H9 (cell line): ENCODE data around the gene RASIP1. TPM values are rescaled to one million over a fixed set of nuclear protein-coding genes. Genes with fewer than 3 reads are reported as not detected.
A peak's percentile ranks its signal among the peaks of the same experiment; 100 is the strongest.

Source experiments
- DNase-seq: peaks from one replicate; pipeline ENCODE4 v3.0.0-alpha.2; 2017
- H2AFZ ChIP-seq: one replicate; pipeline ENCODE4 v1.6.1; 2013; ENCODE audit warnings: mild to moderate bottlenecking, low read length, control low read depth, moderate library complexity
- H2AK5ac ChIP-seq: 2 replicates; pipeline ENCODE4 v1.6.1; 2013; ENCODE audit warnings: low read length, control low read depth, mixed read lengths; ENCODE audit not compliant: insufficient read length
- H2BK120ac ChIP-seq: one replicate; pipeline ENCODE4 v1.6.1; 2013; ENCODE audit warnings: low read depth, mild to moderate bottlenecking, low read length, control low read depth, inconsistent platforms; ENCODE audit not compliant: poor library complexity, severe bottlenecking
- H2BK12ac ChIP-seq: 2 replicates; pipeline ENCODE4 v1.6.1; 2013; ENCODE audit warnings: low read length, control low read depth, mixed read lengths, low read depth; ENCODE audit not compliant: insufficient read length
- H2BK15ac ChIP-seq: 2 replicates; pipeline ENCODE4 v1.6.1; 2013; ENCODE audit warnings: low read depth, low read length, control low read depth
- H2BK20ac ChIP-seq: one replicate; pipeline ENCODE4 v1.6.1; 2013; ENCODE audit warnings: low read depth, mild to moderate bottlenecking, low read length, control low read depth, inconsistent platforms; ENCODE audit not compliant: poor library complexity, severe bottlenecking
- H2BK5ac ChIP-seq: 2 replicates; pipeline ENCODE4 v1.6.1; 2013; ENCODE audit warnings: low read length, control low read depth, mixed read lengths; ENCODE audit not compliant: insufficient read length
- H3K14ac ChIP-seq: 2 replicates; pipeline ENCODE4 v1.6.1; 2013; ENCODE audit warnings: low read length, control low read depth; ENCODE audit not compliant: insufficient read depth
- H3K18ac ChIP-seq: 2 replicates; pipeline ENCODE4 v1.6.1; 2013; ENCODE audit warnings: low read depth, mild to moderate bottlenecking, mixed read lengths, low read length, control low read depth; ENCODE audit not compliant: insufficient read length
- H3K23ac ChIP-seq: 2 replicates; pipeline ENCODE4 v1.6.1; 2013; ENCODE audit warnings: low read length, control low read depth, mixed read lengths, low read depth; ENCODE audit not compliant: insufficient read length
- H3K23me2 ChIP-seq: 2 replicates; pipeline ENCODE4 v1.6.1; 2013; ENCODE audit warnings: low read depth, mild to moderate bottlenecking, mixed read lengths, low read length, control low read depth; ENCODE audit not compliant: insufficient read length, poor library complexity, severe bottlenecking
- H3K27ac ChIP-seq: 2 replicates; pipeline ENCODE4 v1.5.1; 2013; ENCODE audit warnings: low read length, control low read depth, mixed read lengths, low read depth; ENCODE audit not compliant: insufficient read length
- H3K27me3 ChIP-seq: 2 replicates; pipeline ENCODE4 v1.6.1; 2013; ENCODE audit warnings: low read length, control low read depth, inconsistent platforms; ENCODE audit not compliant: insufficient read depth
- H3K4ac ChIP-seq: 2 replicates; pipeline ENCODE4 v1.6.1; 2013; ENCODE audit warnings: low read depth, mild to moderate bottlenecking, control low read depth, inconsistent platforms, low read length, moderate library complexity
- H3K4me1 ChIP-seq: 2 replicates; pipeline ENCODE4 v1.6.1; 2013; ENCODE audit warnings: low read length, control low read depth, inconsistent platforms; ENCODE audit not compliant: insufficient read depth
- H3K4me2 ChIP-seq: 2 replicates; pipeline ENCODE4 v1.6.1; 2013; ENCODE audit warnings: low read length, control low read depth, mixed read lengths; ENCODE audit not compliant: insufficient read length, insufficient read depth
- H3K56ac ChIP-seq: 2 replicates; pipeline ENCODE4 v1.6.1; 2013; ENCODE audit warnings: low read depth, mild to moderate bottlenecking, mixed read lengths, low read length, control low read depth; ENCODE audit not compliant: insufficient read length
- H3K79me1 ChIP-seq: 2 replicates; pipeline ENCODE4 v1.6.1; 2013; ENCODE audit warnings: low read depth, mild to moderate bottlenecking, moderate library complexity, low read length, control low read depth, inconsistent platforms; ENCODE audit not compliant: insufficient read depth, poor library complexity, severe bottlenecking
- H3K79me2 ChIP-seq: 2 replicates; pipeline ENCODE4 v1.6.1; 2013; ENCODE audit warnings: low read length, control low read depth, inconsistent platforms; ENCODE audit not compliant: insufficient read depth
- H3K9ac ChIP-seq: 2 replicates; pipeline ENCODE4 v1.6.1; 2013; ENCODE audit warnings: low read length, control low read depth, mixed read lengths; ENCODE audit not compliant: insufficient read length; ENCODE audit errors: extremely low read depth
- H3K9me3 ChIP-seq: one replicate; pipeline ENCODE4 v1.6.1; 2013; ENCODE audit warnings: low read depth, low read length, inconsistent platforms; ENCODE audit not compliant: control insufficient read depth
- H3T11ph ChIP-seq: one replicate; pipeline ENCODE4 v1.6.1; 2013; ENCODE audit warnings: mild to moderate bottlenecking, low read length, control low read depth, inconsistent platforms
- H4K20me1 ChIP-seq: one replicate; pipeline ENCODE4 v1.6.1; 2013; ENCODE audit not compliant: control insufficient read depth, insufficient read length, insufficient read depth
- H4K5ac ChIP-seq: 2 replicates; pipeline ENCODE4 v1.6.1; 2013; ENCODE audit warnings: low read depth, mild to moderate bottlenecking, mixed read lengths, low read length, control low read depth; ENCODE audit not compliant: insufficient read length
- H4K8ac ChIP-seq: replicated peaks from 2 replicates; pipeline ENCODE4 v1.6.1; 2013; ENCODE audit warnings: low read length, control low read depth, mixed read lengths, low read depth; ENCODE audit not compliant: insufficient read length
- H4K91ac ChIP-seq: 2 replicates; pipeline ENCODE4 v1.6.1; 2013; ENCODE audit warnings: low read depth, mild to moderate bottlenecking, moderate library complexity, mixed read lengths, low read length, control low read depth; ENCODE audit not compliant: insufficient read length
- H3K27ac Mint-ChIP-seq, 3 experiments: 2 replicates in 2 of 3; 3 replicates in 1 of 3; pipeline ENCODE4 v1.8.0; 2020 to 2021; ENCODE audit warnings: mixed read lengths in 3 of 3, mild to moderate bottlenecking in 1 of 3, moderate library complexity in 1 of 3
- H3K27me3 Mint-ChIP-seq: 2 replicates; pipeline ENCODE4 v1.8.0; 2021; ENCODE audit warnings: low read depth, mild to moderate bottlenecking, moderate library complexity, mixed read lengths
- H3K36me3 Mint-ChIP-seq, 3 experiments: 2 replicates in 2 of 3; 3 replicates in 1 of 3; pipeline ENCODE4 v1.8.0; 2020 to 2021; ENCODE audit warnings: low read depth in 3 of 3, mixed read lengths in 3 of 3; ENCODE audit not compliant: insufficient read depth in 1 of 3
- H3K4me1 Mint-ChIP-seq, 2 experiments: 2 replicates each; pipeline ENCODE4 v1.8.0; 2020; ENCODE audit warnings: mixed read lengths in 2 of 2
- H3K4me3 Mint-ChIP-seq, 2 experiments: 2 replicates in 1 of 2; 3 replicates in 1 of 2; pipeline ENCODE4 v1.8.0; 2020 to 2021; ENCODE audit warnings: mild to moderate bottlenecking in 2 of 2, mixed read lengths in 2 of 2, moderate library complexity in 1 of 2
- H3K9me3 Mint-ChIP-seq, 2 experiments: 2 replicates in 1 of 2; 3 replicates in 1 of 2; pipeline ENCODE4 v1.8.0; 2020; ENCODE audit warnings: mild to moderate bottlenecking in 2 of 2, mixed read lengths in 2 of 2, moderate library complexity in 1 of 2
- WGBS: extraction: QIAGEN DNeasy Blood & Tissue Kit; methylation state at CpG from one replicate; pipeline ENCODE4 v1.1.7; 2013; ENCODE audit warnings: missing lambda C conversion rate, low lambda C conversion rate, mixed read lengths; ENCODE audit not compliant: insufficient read length; ENCODE audit errors: extremely low coverage; 5-methylcytosine and 5-hydroxymethylcytosine counted together
- total RNA-seq: library from RNA; stranded (reverse); gene quantifications from 2 replicates; pipeline ENCODE4 v1.2.1, GENCODE V29; 2021
- TF ChIP-seq, protein P1 (sequence below): fragments of 200-600 bp; sonication (generic); conservative IDR thresholded peaks from 3 replicates; pipeline ENCODE4 v1.8.0; 2021; ENCODE audit warnings: antibody characterized with exemption, mild to moderate bottlenecking

RASIP1 gene
- total RNA-seq, 1 experiment from 2014 or later, result 2.4 TPM

DNA sequence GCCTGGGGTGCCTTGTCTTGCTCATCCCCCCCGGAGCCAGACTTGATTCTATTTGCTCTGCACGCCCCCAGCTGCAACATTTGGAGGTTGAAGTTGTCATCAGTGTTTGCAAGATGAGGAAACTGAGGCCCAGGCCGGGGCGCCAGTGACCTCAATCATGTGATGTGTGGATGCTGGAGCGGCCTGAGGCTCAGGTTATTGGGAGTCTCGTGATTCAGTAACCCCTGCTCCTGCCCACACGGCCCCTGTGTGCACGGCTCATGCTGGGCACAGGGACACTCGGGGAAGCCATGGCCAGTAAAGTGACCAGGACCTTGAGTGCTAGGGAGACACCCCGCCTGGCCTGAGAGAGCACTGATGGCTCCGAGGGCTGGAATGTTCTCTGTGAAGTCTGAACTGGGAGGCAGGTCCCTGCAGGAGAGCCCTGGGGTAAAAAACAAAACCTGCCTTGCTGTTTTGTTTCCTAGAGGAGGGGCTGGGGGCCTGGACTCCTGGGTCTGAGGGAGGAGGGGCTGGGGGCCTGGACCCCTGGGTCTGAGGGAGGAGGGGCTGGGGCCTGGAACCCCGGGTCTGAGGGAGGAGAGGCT, 16.8 kb upstream of the RASIP1 start:
- Histone ChIP-seq H3K23me2 (peaks cover 6% of the 10 kb centered on the region), H3K9me3 (no peaks in the 10 kb centered on the region), H3K79me1 (no peaks in the 10 kb centered on the region), H2BK20ac (no peak overlapping the region), H3T11ph (no peak overlapping the region), H3K27ac (no peak overlapping the region), H2BK15ac (no peak overlapping the region), H4K20me1 (no peaks in the 10 kb centered on the region), H3K4me2 (no peak overlapping the region), H3K27me3 (no peaks in the 10 kb centered on the region), H3K23ac (no peak overlapping the region), H4K91ac (no peak overlapping the region), H2BK12ac (no peak overlapping the region), H2BK5ac (no peak overlapping the region), H4K5ac (no peak overlapping the region), H3K14ac (no peak overlapping the region), H3K4me1 (peaks cover 8% of the 10 kb centered on the region; the same call in 1 of the 2 replicates), H3K56ac (no peak overlapping the region), H2BK120ac (no peak overlapping the region), H2AK5ac (no peak overlapping the region), H3K79me2 (no peaks in the 10 kb centered on the region), H2AFZ (no peak overlapping the region), H4K8ac (no peak overlapping the region), H3K9ac (no peak overlapping the region), H3K4ac (no peak overlapping the region), H3K18ac (peak overlapping the region; percentile 85)
- TF ChIP-seq, protein P1, sequence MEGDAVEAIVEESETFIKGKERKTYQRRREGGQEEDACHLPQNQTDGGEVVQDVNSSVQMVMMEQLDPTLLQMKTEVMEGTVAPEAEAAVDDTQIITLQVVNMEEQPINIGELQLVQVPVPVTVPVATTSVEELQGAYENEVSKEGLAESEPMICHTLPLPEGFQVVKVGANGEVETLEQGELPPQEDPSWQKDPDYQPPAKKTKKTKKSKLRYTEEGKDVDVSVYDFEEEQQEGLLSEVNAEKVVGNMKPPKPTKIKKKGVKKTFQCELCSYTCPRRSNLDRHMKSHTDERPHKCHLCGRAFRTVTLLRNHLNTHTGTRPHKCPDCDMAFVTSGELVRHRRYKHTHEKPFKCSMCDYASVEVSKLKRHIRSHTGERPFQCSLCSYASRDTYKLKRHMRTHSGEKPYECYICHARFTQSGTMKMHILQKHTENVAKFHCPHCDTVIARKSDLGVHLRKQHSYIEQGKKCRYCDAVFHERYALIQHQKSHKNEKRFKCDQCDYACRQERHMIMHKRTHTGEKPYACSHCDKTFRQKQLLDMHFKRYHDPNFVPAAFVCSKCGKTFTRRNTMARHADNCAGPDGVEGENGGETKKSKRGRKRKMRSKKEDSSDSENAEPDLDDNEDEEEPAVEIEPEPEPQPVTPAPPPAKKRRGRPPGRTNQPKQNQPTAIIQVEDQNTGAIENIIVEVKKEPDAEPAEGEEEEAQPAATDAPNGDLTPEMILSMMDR, result no peak
- DNase-seq, result no peak
- no CpG with 5 or more reads among the region's 12 CpGs for WGBS
- Mint-ChIP-seq H3K4me1 (peaks cover 29 to 41% of the 10 kb centered on the region in 2 experiments), H3K9me3 (no peaks in the 10 kb centered on the region; a peak in 1 of 5 replicates), H3K4me3 (no peak overlapping the region), H3K27ac (no peak overlapping the region), H3K36me3 (no peaks in the 10 kb centered on the region), H3K27me3 (peaks cover 27% of the 10 kb centered on the region)
